GM10248 (cell line): ENCODE results near the gene ENTHD1.
"Not testable (repeated sequence)": the region's sequence is repeated elsewhere in the genome, so short reads cannot be mapped to it uniquely, and the experiment has no call there.

ENCODE experiments used
- CTCF ChIA-PET: fragments of 300-600 bp; sonication (Branson Sonifier 250); formaldehyde crosslinking; extraction: SDS; loops from one replicate; lab custom pipeline; 2021; ENCODE audit warnings: antibody characterized with exemption; lab: Yijun Ruan, JAX
- POLR2A ChIA-PET: fragments of 350-650 bp; sonication (Branson Sonifier 250); formaldehyde crosslinking; extraction: SDS; loops from one replicate; lab custom pipeline; 2020; ENCODE audit warnings: antibody characterized with exemption; lab: Yijun Ruan, JAX
- DNase-seq: peaks from one replicate; pipeline ENCODE4 v3.0.0; 2012; ENCODE audit errors: extremely low spot score
- CTCF ChIP-seq: IDR thresholded peaks from 2 replicates; pipeline ENCODE4 v1.5.1; 2012; ENCODE audit warnings: mild to moderate bottlenecking, low read depth; ENCODE audit errors: extremely low read depth, missing control alignments, control extremely low read depth

The ENTHD1 gene

GRCh38 chr22:39738746-39739145 lies 154.8 kb downstream of the ENTHD1 start:
- no peak for TF ChIP-seq CTCF
- POLR2A ChIA-PET, result no interaction called here
- CTCF ChIA-PET, result interaction anchor here (1.2 to 1.6 kb wide), 3 partner anchors 10 to 18 kb away, joined by 3 to 4 read pairs (median 3); no protein-coding TSS in a partner anchor
- no peak for DNase-seq

GRCh38 chr22:39735776-39736175 lies 157.8 kb downstream of the ENTHD1 start:
- ChIA-PET POLR2A (no interaction called here), CTCF (no interaction called here)
- no peak for TF ChIP-seq CTCF
- DNase-seq, result no peak

DNA sequence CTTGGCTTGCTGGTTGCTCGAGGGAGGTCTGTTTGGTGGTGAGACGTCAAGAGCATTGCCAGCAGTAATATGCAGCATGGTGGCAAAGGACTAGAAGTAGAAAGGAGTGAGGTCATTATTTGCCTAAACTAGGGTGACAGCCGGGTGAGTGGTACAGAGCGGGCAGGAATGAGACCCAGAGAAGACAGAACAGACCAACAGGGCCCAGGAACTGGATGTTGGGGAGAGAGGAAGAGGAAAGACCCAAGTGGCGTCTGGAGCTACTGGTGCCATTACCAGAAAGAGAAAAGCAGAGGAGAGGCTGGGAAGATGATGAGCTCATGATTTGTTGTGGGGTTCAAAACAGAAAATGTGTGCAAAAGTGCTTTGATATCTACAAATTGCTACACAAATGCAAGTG lies 158.7 kb downstream of the ENTHD1 start:
- no peak for DNase-seq
- ChIA-PET POLR2A (no interaction called here), CTCF (no interaction called here)
- TF ChIP-seq CTCF, result no peak

- CTCF ChIA-PET, POLR2A ChIA-PET, DNase-seq: not testable (repeated sequence)
Measured at GRCh38 chr22:39734046-39734445, 159.5 kb downstream of the ENTHD1 start.

DNA sequence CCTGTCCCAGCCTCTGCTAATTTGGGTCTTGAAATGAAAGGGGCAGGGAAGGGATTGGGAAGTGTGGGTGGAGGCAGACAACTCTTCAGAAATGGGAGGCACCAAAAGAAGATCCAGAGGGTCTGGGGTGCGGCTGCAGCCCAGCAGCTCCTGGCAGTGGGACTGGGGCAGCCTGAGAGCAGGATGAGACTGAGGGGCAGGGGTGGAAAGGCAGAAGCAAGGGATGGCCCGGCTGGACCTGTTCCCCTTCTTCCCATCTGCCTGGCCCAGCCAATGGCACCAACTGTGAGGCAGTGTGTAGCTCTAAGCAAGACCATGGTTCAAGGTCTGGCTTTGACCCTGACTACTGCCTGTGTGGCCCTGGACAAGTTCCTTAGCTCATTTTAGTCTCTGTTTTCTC lies 160.4 kb downstream of the ENTHD1 start:
- CTCF ChIA-PET, result interaction anchor here (1.7 kb wide), 1 partner anchor 200 kb away, joined by 5 read pairs; no protein-coding TSS in a partner anchor

DNA sequence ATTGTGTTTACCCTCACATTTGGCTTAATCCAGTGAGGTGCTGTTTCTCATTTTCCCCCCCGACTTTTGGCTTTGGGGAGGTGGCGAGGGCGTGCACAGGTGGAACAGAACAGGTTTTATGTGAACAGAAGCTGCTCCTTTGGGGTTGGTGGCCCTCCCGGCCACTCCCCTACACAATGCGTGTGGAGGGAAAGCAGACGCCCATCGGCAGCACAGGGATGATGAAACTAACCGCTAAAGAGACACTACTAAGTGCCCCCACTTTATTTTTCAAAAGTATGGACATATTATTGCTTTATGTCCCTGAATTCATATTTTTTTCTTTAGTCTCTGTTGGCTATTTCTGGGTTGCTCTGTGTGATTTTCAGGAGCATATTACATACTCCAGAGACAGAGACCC lies 160.9 kb downstream of the ENTHD1 start:
- no peak for TF ChIP-seq CTCF
- POLR2A ChIA-PET, result no interaction called here

More for the DNA sequence above, 160.4 kb downstream of the ENTHD1 start:
- no peak for DNase-seq
- no peak for TF ChIP-seq CTCF
- POLR2A ChIA-PET, result no interaction called here

DNA sequence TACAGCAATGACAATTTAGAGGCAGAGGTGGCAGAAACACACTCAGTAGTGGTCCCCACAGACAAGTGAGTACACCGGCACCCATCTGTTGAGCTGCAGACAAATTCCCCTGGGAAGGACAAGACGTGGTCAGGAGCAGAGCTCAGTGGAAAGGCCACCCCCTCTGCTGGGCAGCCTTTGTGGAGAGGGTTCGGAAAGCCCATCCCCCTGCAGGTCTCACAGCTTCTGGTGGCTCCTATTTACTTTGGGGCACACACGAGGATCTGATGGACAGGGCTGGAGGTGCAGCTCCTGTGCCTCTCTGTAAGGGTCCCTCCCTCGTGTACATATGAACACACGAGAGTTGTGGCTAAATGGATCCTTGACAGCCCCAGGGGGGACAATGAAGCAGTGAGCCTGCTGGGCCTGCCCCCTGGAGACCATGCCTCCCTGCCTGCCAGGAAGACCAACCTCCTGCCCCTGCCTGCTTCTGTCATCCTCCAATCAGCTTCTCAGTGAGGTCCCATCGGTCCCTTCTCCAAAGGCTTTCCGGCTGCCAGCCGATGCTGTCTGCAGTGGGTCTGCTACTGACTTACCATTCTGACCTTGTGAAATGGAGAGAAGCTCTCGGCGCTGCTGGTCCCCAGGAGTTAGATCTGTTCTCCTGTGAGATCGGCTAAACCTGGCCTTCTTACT lies 161.5 kb downstream of the ENTHD1 start:
- CTCF ChIA-PET, result interaction anchor here (1.7 kb wide), 1 partner anchor 201 kb away, joined by 5 read pairs; no protein-coding TSS in a partner anchor
- TF ChIP-seq CTCF, result no peak
- POLR2A ChIA-PET, result no interaction called here
- DNase-seq, result peak; percentile 10

More for the DNA sequence above, 160.9 kb downstream of the ENTHD1 start:
- no peak for DNase-seq
- CTCF ChIA-PET, result interaction anchor here (1.7 kb wide), 1 partner anchor 200 kb away, joined by 5 read pairs; no protein-coding TSS in a partner anchor
